ENCODE measurements around the gene WDR86. TPM values are rescaled to one million over a fixed set of nuclear protein-coding genes. Genes with fewer than 3 reads are reported as not detected.

Gene WDR86
- total RNA-seq, 4 donors from 2014 or later, result 5.4 to 11.8 (median 9.6) TPM

DNA sequence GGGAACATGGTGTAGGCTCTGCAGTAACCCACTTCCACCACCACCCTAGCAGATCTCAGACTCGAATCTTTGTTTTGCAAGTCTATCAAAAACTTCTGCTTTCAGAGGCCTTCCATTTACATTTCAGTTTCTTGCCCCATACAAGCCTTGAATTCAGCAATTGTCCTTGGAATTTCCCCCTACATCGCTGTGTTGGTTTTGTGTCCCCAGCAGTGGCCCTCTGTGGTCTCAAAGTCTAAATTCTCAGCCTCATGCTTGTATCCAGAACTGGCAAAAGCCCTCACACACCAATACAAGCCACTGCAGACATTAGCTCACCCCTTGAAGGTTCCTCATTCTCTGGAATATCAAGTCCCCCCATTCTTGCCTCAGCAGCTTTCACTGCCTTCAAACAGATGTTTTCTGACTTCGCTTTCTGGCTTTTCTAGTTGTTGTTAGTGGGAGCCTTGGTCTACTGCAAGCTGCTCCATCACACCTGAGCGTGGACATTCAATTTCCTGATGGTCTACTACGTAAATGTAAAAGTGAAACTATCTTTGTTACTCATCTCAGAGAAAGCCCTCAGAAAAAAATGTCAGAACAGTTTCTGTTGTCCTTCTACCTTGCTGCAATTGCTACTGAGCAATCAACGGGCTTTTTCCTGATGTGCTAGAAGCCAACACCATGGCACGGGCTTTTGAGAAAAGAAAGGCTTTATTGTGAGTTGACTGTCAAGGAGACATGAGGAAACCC, 70.0 kb downstream of the WDR86 start:
- H3K27me3 ChIP-seq, result no peaks in the 10 kb centered on the region
- no peaks in the 10 kb centered on the region for H3K9me3 ChIP-seq
- peaks cover 18 to 31% (median 21%) of the 10 kb centered on the region in 4 donors for H3K4me1 ChIP-seq
- H3K4me3 ChIP-seq, result no peak overlapping the region
- DNase-seq (ENCODE audit: extremely low spot score), result peak; percentile 86
- peak overlapping the region in 3 of 4 donors; percentile 0 to 50 (median 7) for H3K27ac ChIP-seq (replicated peaks in 1 of 4)
- WGBS, result 75% methylated on average over 7 of the region's 7 CpGs
- intact Hi-C loops (cut with DNase I), result no loop called here
- H3K36me3 ChIP-seq, result peaks cover 0 to 5% (median 4%) of the 10 kb centered on the region in 4 donors
- TF ChIP-seq, protein P1, sequence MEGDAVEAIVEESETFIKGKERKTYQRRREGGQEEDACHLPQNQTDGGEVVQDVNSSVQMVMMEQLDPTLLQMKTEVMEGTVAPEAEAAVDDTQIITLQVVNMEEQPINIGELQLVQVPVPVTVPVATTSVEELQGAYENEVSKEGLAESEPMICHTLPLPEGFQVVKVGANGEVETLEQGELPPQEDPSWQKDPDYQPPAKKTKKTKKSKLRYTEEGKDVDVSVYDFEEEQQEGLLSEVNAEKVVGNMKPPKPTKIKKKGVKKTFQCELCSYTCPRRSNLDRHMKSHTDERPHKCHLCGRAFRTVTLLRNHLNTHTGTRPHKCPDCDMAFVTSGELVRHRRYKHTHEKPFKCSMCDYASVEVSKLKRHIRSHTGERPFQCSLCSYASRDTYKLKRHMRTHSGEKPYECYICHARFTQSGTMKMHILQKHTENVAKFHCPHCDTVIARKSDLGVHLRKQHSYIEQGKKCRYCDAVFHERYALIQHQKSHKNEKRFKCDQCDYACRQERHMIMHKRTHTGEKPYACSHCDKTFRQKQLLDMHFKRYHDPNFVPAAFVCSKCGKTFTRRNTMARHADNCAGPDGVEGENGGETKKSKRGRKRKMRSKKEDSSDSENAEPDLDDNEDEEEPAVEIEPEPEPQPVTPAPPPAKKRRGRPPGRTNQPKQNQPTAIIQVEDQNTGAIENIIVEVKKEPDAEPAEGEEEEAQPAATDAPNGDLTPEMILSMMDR (IDR thresholded peaks at IDR 0.05), result no peak
- TF ChIP-seq POLR2A (IDR thresholded peaks at IDR 0.05; ENCODE audit: low read depth) (no peak), POLR2AphosphoS5 (IDR thresholded peaks at IDR 0.05) (no peak), EP300 (IDR thresholded peaks at IDR 0.05) (no peak)

DNA sequence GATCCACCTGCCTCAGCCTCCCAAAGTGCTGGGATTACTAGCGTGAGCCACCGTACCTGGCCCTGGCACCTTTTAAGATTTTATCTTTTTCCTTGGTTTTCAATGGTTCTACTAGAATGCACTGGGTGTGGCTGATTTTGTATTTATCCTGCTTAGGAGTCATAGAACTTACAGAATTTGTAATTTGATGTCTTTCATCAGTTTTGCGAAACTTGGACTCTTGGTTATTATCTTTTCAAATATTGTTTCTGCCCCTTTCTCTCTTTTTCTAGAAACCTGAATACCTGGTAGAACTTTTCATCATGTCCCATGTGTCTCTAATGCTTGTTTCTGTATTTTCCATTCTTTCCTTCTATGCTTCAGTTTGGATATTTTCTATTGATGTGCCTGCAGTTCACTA, 71.0 kb downstream of the WDR86 start:
- intact Hi-C loops (cut with DNase I), result no loop called here
- H3K4me1 ChIP-seq, result peaks cover 18 to 26% (median 20%) of the 10 kb centered on the region in 4 donors
- H3K9me3 ChIP-seq, result no peaks in the 10 kb centered on the region
- DNase-seq (ENCODE audit: extremely low spot score), result no peak
- WGBS, result 95% methylated on average over 3 of the region's 3 CpGs
- H3K36me3 ChIP-seq, result peaks cover 0 to 5% (median 4%) of the 10 kb centered on the region in 4 donors
- H3K27me3 ChIP-seq, result no peaks in the 10 kb centered on the region
- TF ChIP-seq POLR2A (IDR thresholded peaks at IDR 0.05; ENCODE audit: low read depth), result no peak
- no peak for TF ChIP-seq POLR2AphosphoS5 (IDR thresholded peaks at IDR 0.05)
- TF ChIP-seq, protein P1 (IDR thresholded peaks at IDR 0.05), result no peak
- TF ChIP-seq EP300 (IDR thresholded peaks at IDR 0.05), result no peak
- H3K4me3 ChIP-seq, result no peak overlapping the region
- H3K27ac ChIP-seq (replicated peaks in 1 of 4), result no peak overlapping the region

DNA sequence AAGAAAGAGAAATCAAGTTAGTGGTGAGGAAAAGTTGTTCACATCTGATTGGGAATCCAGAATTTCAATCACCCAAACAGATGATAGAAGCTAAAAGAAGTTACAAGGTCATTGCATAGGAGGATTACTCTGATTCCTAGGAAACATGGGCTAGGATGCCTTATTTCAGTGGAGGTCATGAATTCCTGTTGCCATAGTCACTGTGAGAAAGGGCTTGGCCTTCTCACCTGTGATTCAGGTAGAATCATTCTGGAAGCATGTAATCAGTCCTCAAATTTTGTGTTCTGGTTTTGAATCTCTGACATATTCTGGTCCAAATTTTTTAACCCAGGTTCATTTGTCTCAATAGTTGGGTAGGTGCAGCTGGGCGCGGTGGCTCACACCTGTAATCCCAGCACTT, 72.5 kb downstream of the WDR86 start:
- TF ChIP-seq, protein P1 (IDR thresholded peaks at IDR 0.05), result no peak
- no peak for TF ChIP-seq POLR2A (IDR thresholded peaks at IDR 0.05; ENCODE audit: low read depth)
- no peak for TF ChIP-seq EP300 (IDR thresholded peaks at IDR 0.05)
- TF ChIP-seq POLR2AphosphoS5 (IDR thresholded peaks at IDR 0.05), result no peak
- Histone ChIP-seq H3K9me3 (no peaks in the 10 kb centered on the region), H3K4me1 (peaks cover 5 to 12% (median 6%) of the 10 kb centered on the region in 4 donors), H3K4me3 (no peak overlapping the region), H3K27me3 (no peaks in the 10 kb centered on the region), H3K36me3 (no peaks in the 10 kb centered on the region), H3K27ac (replicated peaks in 1 of 4) (no peak overlapping the region)
- no peak for DNase-seq (ENCODE audit: extremely low spot score)
- intact Hi-C loops (cut with DNase I), result no loop called here
- 100% methylated on average over 2 of the region's 2 CpGs for WGBS

DNA sequence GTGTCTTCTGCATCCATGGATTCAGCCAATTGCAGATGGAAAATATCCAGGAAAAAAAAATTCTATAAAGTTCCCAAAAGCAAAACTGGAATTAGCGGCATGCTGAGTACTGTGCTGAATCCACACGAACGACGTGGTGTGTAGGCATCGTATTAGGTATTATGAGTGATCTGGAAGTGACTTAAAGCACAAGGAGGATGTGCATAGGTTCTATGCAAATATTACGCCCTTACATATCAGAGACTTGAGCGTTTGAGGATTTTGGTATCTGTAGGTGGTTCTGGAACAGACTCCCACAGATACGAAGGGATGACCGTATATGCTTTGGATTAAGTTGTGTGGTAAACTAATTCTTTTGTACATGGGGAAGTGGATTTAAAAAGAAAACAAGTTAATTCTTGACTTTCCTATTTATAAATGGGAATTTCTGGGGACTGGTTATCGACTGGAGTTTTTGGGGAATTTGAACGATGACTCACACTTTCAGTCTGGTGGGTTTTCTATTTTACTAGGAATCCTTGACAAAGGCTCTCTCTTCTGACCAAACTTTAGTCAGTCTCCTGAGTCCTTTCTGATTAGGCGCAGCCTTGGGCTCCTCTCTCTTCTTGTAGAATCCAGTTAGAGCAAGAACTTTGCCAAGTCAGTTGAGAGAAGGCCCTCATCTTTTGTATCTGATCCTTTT, 73.7 kb downstream of the WDR86 start:
- TF ChIP-seq, protein P1 (IDR thresholded peaks at IDR 0.05), result no peak
- TF ChIP-seq POLR2AphosphoS5 (IDR thresholded peaks at IDR 0.05) (no peak), EP300 (IDR thresholded peaks at IDR 0.05) (no peak), POLR2A (IDR thresholded peaks at IDR 0.05; ENCODE audit: low read depth) (no peak)
- peak; percentile 31 for DNase-seq (ENCODE audit: extremely low spot score)
- Histone ChIP-seq H3K27me3 (no peaks in the 10 kb centered on the region), H3K4me1 (peaks cover 1 to 8% (median 2%) of the 10 kb centered on the region in 4 donors), H3K4me3 (no peak overlapping the region), H3K27ac (replicated peaks in 1 of 4) (no peak overlapping the region), H3K9me3 (no peaks in the 10 kb centered on the region), H3K36me3 (no peaks in the 10 kb centered on the region)
- WGBS, result 88% methylated on average over 12 of the region's 12 CpGs
- intact Hi-C loops (cut with DNase I), result no loop called here

Measured in esophagus muscularis mucosa (tissue), 4 donors.